WTC11 (cell line): ENCODE data around the gene NFIL3. TPM values are rescaled to one million over a fixed set of nuclear protein-coding genes. Genes with fewer than 3 reads are reported as not detected.
"Not testable (repeated sequence)": the region's sequence is repeated elsewhere in the genome, so short reads cannot be mapped to it uniquely, and the experiment has no call there.

ENCODE experiments used
- ATAC-seq: fragments of 200-7000 bp; cut with Tn5 transposase; 2 replicates; pipeline ENCODE4 v1.10.0; 2021; ENCODE audit warnings: mild to moderate bottlenecking, moderate library complexity
- Bru-seq: library from RNA; stranded (reverse); fragments of 400-500 nt; gene quantifications from one replicate; lab custom pipeline; 2021; lab: Mats Ljungman, UMichigan
- CTCF ChIA-PET: fragments of 300-600 bp; sonication (Branson Sonifier 250); formaldehyde crosslinking; loops from one replicate; lab custom pipeline; 2021; ENCODE audit warnings: antibody characterized with exemption; lab: Charles Lee
- POLR2A ChIA-PET: fragments of 350-600 bp; sonication (Branson Sonifier 250); formaldehyde crosslinking; loops from one replicate; lab custom pipeline; 2021; ENCODE audit warnings: antibody characterized with exemption; lab: Charles Lee
- DNase-seq: peaks from one replicate; pipeline ENCODE4 v3.0.0; 2021; ENCODE audit warnings: low spot score
- H3K27ac Mint-ChIP-seq: 2 replicates; pipeline ENCODE4 v1.8.0; 2021; ENCODE audit warnings: mixed read lengths
- H3K27me3 Mint-ChIP-seq: 2 replicates; pipeline ENCODE4 v1.8.0; 2021; ENCODE audit warnings: low read depth, mild to moderate bottlenecking, moderate library complexity, mixed read lengths
- H3K36me3 Mint-ChIP-seq: 2 replicates; pipeline ENCODE4 v1.8.0; 2021; ENCODE audit warnings: mixed read lengths
- H3K4me1 Mint-ChIP-seq: 2 replicates; pipeline ENCODE4 v1.8.0; 2022; ENCODE audit warnings: mixed read lengths
- H3K4me3 Mint-ChIP-seq: 2 replicates; pipeline ENCODE4 v1.8.0; 2021; ENCODE audit warnings: mild to moderate bottlenecking, moderate library complexity, mixed read lengths
- H3K9me3 Mint-ChIP-seq: 2 replicates; pipeline ENCODE4 v1.8.0; 2021; ENCODE audit warnings: mixed read lengths
- ARID4B ChIP-seq: sonication (generic); formaldehyde crosslinking; IDR thresholded peaks from 2 replicates; pipeline ENCODE4 v1.8.0; 2023; ENCODE audit warnings: missing genetic modification reagents, mild to moderate bottlenecking, borderline replicate concordance
- CDX4 ChIP-seq: fragments of 250-450 bp; sonication (Bioruptor Pico); IDR thresholded peaks from 2 replicates; pipeline ENCODE4 v1.9.0; 2021; ENCODE audit warnings: moderate library complexity, mild to moderate bottlenecking, inconsistent platforms, borderline replicate concordance
- CREB1 ChIP-seq: sonication (generic); formaldehyde crosslinking; IDR thresholded peaks from 2 replicates; pipeline ENCODE4 v1.8.0; 2023; ENCODE audit warnings: mild to moderate bottlenecking, missing genetic modification reagents
- E2F4 ChIP-seq: sonication (generic); formaldehyde crosslinking; IDR thresholded peaks from 2 replicates; pipeline ENCODE4 v1.8.1; 2022; ENCODE audit warnings: low read depth, mild to moderate bottlenecking, moderate library complexity, missing genetic modification reagents, borderline replicate concordance
- ELF4 ChIP-seq: sonication (generic); formaldehyde crosslinking; IDR thresholded peaks from 2 replicates; pipeline ENCODE4 v1.8.1; 2022; ENCODE audit warnings: low read depth, mild to moderate bottlenecking, moderate library complexity, missing genetic modification reagents
- FOXP1 ChIP-seq: sonication (generic); formaldehyde crosslinking; IDR thresholded peaks from 2 replicates; pipeline ENCODE4 v1.8.0; 2022; ENCODE audit warnings: missing genetic modification reagents, mild to moderate bottlenecking, moderate library complexity, borderline replicate concordance
- GABPB1 ChIP-seq: sonication (generic); formaldehyde crosslinking; IDR thresholded peaks from 2 replicates; pipeline ENCODE4 v1.8.1; 2023; ENCODE audit warnings: mild to moderate bottlenecking, missing genetic modification reagents
- GTF2I ChIP-seq: fragments of 250-450 bp; sonication (Bioruptor Pico); conservative IDR thresholded peaks from 2 replicates; pipeline ENCODE4 v1.4.0; 2021; ENCODE audit warnings: mild to moderate bottlenecking
- KAT7 ChIP-seq: sonication (generic); formaldehyde crosslinking; IDR thresholded peaks from 2 replicates; pipeline ENCODE4 v1.8.1; 2023; ENCODE audit warnings: missing genetic modification reagents, mild to moderate bottlenecking, borderline replicate concordance
- NFE2L1 ChIP-seq: sonication (generic); formaldehyde crosslinking; IDR thresholded peaks from 2 replicates; pipeline ENCODE4 v1.8.1; 2023; ENCODE audit warnings: missing genetic modification reagents
- NR1H2 ChIP-seq: sonication (generic); formaldehyde crosslinking; IDR thresholded peaks from 2 replicates; pipeline ENCODE4 v1.9.0; 2021; ENCODE audit warnings: mild to moderate bottlenecking, moderate library complexity, missing genetic modification reagents
- RELA ChIP-seq: sonication (generic); formaldehyde crosslinking; IDR thresholded peaks from 2 replicates; pipeline ENCODE4 v1.8.1; 2022; ENCODE audit warnings: missing genetic modification reagents, mild to moderate bottlenecking, borderline replicate concordance
- ZNF138 ChIP-seq: sonication (generic); formaldehyde crosslinking; conservative IDR thresholded peaks from 2 replicates; pipeline ENCODE4 v1.8.1; 2022; ENCODE audit warnings: mild to moderate bottlenecking, moderate library complexity, missing genetic modification reagents
- ZNF219 ChIP-seq: sonication (generic); formaldehyde crosslinking; IDR thresholded peaks from 2 replicates; pipeline ENCODE4 v1.8.0; 2023; ENCODE audit warnings: missing genetic modification reagents, mild to moderate bottlenecking, borderline replicate concordance
- long read RNA-seq, 3 experiments: library from RNA in 1 of 3; library from capped mRNA in 1 of 3; library from polyadenylated mRNA in 1 of 3; unstranded in 2 of 3; stranded (forward) in 1 of 3; transcript quantifications; one replicate each; pipeline ENCODE4 v2.0.0, GENCODE V29; 2021
- total RNA-seq: library from RNA; stranded (reverse); gene quantifications from 3 replicates; pipeline ENCODE4 v1.2.3, GENCODE V29; 2021
- TF ChIP-seq, protein P1 (sequence below): sonication (generic); formaldehyde crosslinking; IDR thresholded peaks from 2 replicates; pipeline ENCODE4 v1.8.0; 2022; ENCODE audit warnings: mild to moderate bottlenecking, missing genetic modification reagents
- TF ChIP-seq, protein P2 (sequence below): sonication (generic); formaldehyde crosslinking; IDR thresholded peaks from 2 replicates; pipeline ENCODE4 v1.8.1; 2023; ENCODE audit warnings: mild to moderate bottlenecking, moderate library complexity, missing genetic modification reagents

NFIL3 gene
- 11.8 to 13.5 TPM (median 13.0 TPM) in 3 replicates for total RNA-seq
- Bru-seq, nascent RNA = percentile 83 among the genes with signal in this experiment
- long read RNA-seq, experiment 1, transcript NFIL3-201 (2 exons, 2,085 nt) = major isoform, 65 of 71 reads
- long read RNA-seq, experiment 1, partial matches to known transcripts = 0 of 71 reads
- long read RNA-seq, experiment 1, other reads (novel, unspliced or antisense) = 6 of 71 reads
- long read RNA-seq, experiment 2, transcript NFIL3-201 (2 exons, 2,085 nt) = major isoform, 5 of 10 reads
- long read RNA-seq, experiment 2, partial matches to known transcripts = 0 of 10 reads
- long read RNA-seq, experiment 2, other reads (novel, unspliced or antisense) = 5 of 10 reads
- long read RNA-seq, experiment 3 = 0 reads

GRCh38 chr9:91423785-91424402, at the start of gene NFIL3:
Gene NFIL3, minus strand, starts transcription at chr9:91423832. Its CDS starts 13,098 bp downstream, at chr9:91410734.
- Mint-ChIP-seq H3K27ac (peak within 1 kb of the TSS; percentile 94), H3K4me3 (peak within 1 kb of the TSS; percentile 99), H3K9me3 (no peaks in the 10 kb centered on the region), H3K27me3 (peaks cover 52% of the 10 kb centered on the region), H3K4me1 (peaks cover 41% of the 10 kb centered on the region), H3K36me3 (no peaks in the 10 kb centered on the region)
- ChIA-PET POLR2A (interaction anchor here (0.6 to 2.1 kb wide), 4 partner anchors 63 to 509 kb away, joined by 3 to 9 read pairs (median 6); no protein-coding TSS in a partner anchor), CTCF (interaction anchor here (0.6 to 6.8 kb wide), 13 partner anchors 9 to 526 kb away, joined by 3 to 69 read pairs (median 4); no protein-coding TSS in a partner anchor)
- ATAC-seq (peak; percentile 74), DNase-seq (peak; percentile 70)
- TF ChIP-seq ZNF219 (CRISPR knock-in tag) (peak; percentile 67; the same call in 1 of the 2 replicates), CDX4 (CRISPR knock-in tag) (no peak), NFE2L1 (CRISPR knock-in tag) (no peak), GABPB1 (CRISPR knock-in tag) (peak; percentile 56; the same call in 1 of the 2 replicates), FOXP1 (CRISPR knock-in tag) (0 out of 2 replicates have a peak, but pooled peaks have one; percentile 5), KAT7 (CRISPR knock-in tag) (peak; percentile 49; the same call in 1 of the 2 replicates)
- TF ChIP-seq, protein P1, sequence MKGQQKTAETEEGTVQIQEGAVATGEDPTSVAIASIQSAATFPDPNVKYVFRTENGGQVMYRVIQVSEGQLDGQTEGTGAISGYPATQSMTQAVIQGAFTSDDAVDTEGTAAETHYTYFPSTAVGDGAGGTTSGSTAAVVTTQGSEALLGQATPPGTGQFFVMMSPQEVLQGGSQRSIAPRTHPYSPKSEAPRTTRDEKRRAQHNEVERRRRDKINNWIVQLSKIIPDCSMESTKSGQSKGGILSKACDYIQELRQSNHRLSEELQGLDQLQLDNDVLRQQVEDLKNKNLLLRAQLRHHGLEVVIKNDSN = peak; percentile 24; the same call in 1 of the 2 replicates
- TF ChIP-seq, protein P2, sequence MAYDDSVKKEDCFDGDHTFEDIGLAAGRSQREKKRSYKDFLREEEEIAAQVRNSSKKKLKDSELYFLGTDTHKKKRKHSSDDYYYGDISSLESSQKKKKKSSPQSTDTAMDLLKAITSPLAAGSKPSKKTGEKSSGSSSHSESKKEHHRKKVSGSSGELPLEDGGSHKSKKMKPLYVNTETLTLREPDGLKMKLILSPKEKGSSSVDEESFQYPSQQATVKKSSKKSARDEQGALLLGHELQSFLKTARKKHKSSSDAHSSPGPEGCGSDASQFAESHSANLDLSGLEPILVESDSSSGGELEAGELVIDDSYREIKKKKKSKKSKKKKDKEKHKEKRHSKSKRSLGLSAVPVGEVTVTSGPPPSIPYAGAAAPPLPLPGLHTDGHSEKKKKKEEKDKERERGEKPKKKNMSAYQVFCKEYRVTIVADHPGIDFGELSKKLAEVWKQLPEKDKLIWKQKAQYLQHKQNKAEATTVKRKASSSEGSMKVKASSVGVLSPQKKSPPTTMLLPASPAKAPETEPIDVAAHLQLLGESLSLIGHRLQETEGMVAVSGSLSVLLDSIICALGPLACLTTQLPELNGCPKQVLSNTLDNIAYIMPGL (CRISPR knock-in tag) = no peak

GRCh38 chr9:91471524-91471923, 47.9 kb upstream of the NFIL3 start:
- H3K36me3 Mint-ChIP-seq, H3K27me3 Mint-ChIP-seq, CTCF ChIA-PET, DNase-seq, H3K4me1 Mint-ChIP-seq, POLR2A ChIA-PET, H3K4me3 Mint-ChIP-seq, ATAC-seq, H3K27ac Mint-ChIP-seq: not testable (repeated sequence)
- peaks cover 25% of the 10 kb centered on the region for H3K9me3 Mint-ChIP-seq

- no peak for ATAC-seq
- peaks cover 11% of the 10 kb centered on the region for H3K9me3 Mint-ChIP-seq
- H3K4me1 Mint-ChIP-seq = peaks cover 8% of the 10 kb centered on the region
- no peaks in the 10 kb centered on the region; the same call in 1 of the 2 replicates for H3K36me3 Mint-ChIP-seq
- no peak overlapping the region for H3K4me3 Mint-ChIP-seq
- TF ChIP-seq, protein P2 (CRISPR knock-in tag) = no peak
- TF ChIP-seq ARID4B (CRISPR knock-in tag) (no peak), E2F4 (CRISPR knock-in tag) (no peak), CREB1 (no peak), ELF4 (no peak), GTF2I (CRISPR knock-in tag) (no peak), ZNF138 (CRISPR knock-in tag) (no peak), RELA (CRISPR knock-in tag) (no peak), NR1H2 (CRISPR knock-in tag) (no peak), FOXP1 (CRISPR knock-in tag) (no peak)
- DNase-seq = no peak
- ChIA-PET POLR2A (no interaction called here), CTCF (no interaction called here)
- no peak overlapping the region for H3K27ac Mint-ChIP-seq
- no peaks in the 10 kb centered on the region for H3K27me3 Mint-ChIP-seq
Observed at GRCh38 chr9:91465420-91465819, 41.8 kb upstream of the NFIL3 start.
